ENCODE measurements around the gene BFAR. TPM values are rescaled to one million over a fixed set of nuclear protein-coding genes. Genes with fewer than 3 reads are reported as not detected.

Gene BFAR
- total and polyA plus RNA-seq, 2 donors (not counting 1 experiment from before 2014, with no cell fraction given): 30.7 to 72.9 TPM

Small RNA genes within 50 kb of the gene (small RNA-seq; reads per million reads assigned to genes)
- not detected for gene RN7SL274P (ENCODE audit: insufficient read length, low read depth, low replicate concordance)
- not detected for gene RNU7-125P (ENCODE audit: insufficient read length, low read depth, low replicate concordance)

Other genes starting within 250 kb of the BFAR start
- 61.5 and 62.2 TPM in 2 replicates for gene PARN, start 2.7 kb upstream of the BFAR start, total RNA-seq
- 25.3 and 29.8 TPM in 2 replicates for gene PARN, start 2.7 kb upstream of the BFAR start, polyA plus RNA-seq
- gene PLA2G10, start 61.4 kb downstream of the BFAR start, total RNA-seq: not detected in 2 replicates
- not detected in 2 replicates for gene PLA2G10, start 61.4 kb downstream of the BFAR start, polyA plus RNA-seq
- gene NPIPA3, start 70.5 kb downstream of the BFAR start, total RNA-seq: 3.7 and 6.1 TPM in 2 replicates
- gene NPIPA3, start 70.5 kb downstream of the BFAR start, polyA plus RNA-seq: 1.4 and 12.2 TPM in 2 replicates
- gene NPIPA2, start 109.6 kb downstream of the BFAR start, total RNA-seq: 4.9 and 5.1 TPM in 2 replicates
- 1.5 and 3.9 TPM in 2 replicates for gene NPIPA2, start 109.6 kb downstream of the BFAR start, polyA plus RNA-seq
- gene NOMO1, start 200.8 kb downstream of the BFAR start, total RNA-seq: 39.7 and 42.5 TPM in 2 replicates
- 28.0 and 29.3 TPM in 2 replicates for gene NOMO1, start 200.8 kb downstream of the BFAR start, polyA plus RNA-seq

Data from B cell (primary cell).